GM21723 (cell line): ENCODE data around the gene ZDHHC14.
A peak's percentile ranks its signal among the peaks of the same experiment; 100 is the strongest.
"Not testable (repeated sequence)": the region's sequence is repeated elsewhere in the genome, so short reads cannot be mapped to it uniquely, and the experiment has no call there.

Experiments
- ATAC-seq: cut with Tn5 transposase; IDR thresholded peaks from one replicate; pipeline ENCODE4 v1.9.1; 2021; ENCODE audit warnings: mild to moderate bottlenecking, moderate library complexity; ENCODE audit not compliant: unreplicated experiment

ZDHHC14 gene

GRCh38 chr6:157380779-157381561 lies at the start of gene ZDHHC14:
ZDHHC14 (plus strand) TSS chr6:157381190.
- peak; percentile 75 for ATAC-seq

- no peak for ATAC-seq
Observed at GRCh38 chr6:157332813-157333212, 48.2 kb upstream of the ZDHHC14 start.

DNA sequence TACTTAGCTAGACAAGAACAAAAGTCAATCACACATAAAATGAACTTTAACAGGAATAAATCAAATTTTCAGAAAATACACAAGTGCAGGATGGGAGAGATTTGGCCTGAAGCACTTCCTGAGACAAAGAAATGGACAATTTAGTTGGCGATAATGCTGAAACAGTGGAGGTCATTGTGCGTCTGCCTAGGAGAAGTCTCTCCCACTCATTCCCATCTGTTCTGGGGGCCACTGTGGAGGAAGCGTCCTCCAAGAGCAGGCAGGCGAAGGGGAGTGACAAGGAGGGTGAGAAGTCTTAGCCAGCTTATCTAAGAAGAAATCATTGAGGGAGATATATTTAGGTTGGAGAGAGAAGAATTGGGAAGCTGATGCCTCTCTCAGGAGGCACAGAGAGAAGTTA lies 47.5 kb upstream of the ZDHHC14 start:
- no peak for ATAC-seq

DNA sequence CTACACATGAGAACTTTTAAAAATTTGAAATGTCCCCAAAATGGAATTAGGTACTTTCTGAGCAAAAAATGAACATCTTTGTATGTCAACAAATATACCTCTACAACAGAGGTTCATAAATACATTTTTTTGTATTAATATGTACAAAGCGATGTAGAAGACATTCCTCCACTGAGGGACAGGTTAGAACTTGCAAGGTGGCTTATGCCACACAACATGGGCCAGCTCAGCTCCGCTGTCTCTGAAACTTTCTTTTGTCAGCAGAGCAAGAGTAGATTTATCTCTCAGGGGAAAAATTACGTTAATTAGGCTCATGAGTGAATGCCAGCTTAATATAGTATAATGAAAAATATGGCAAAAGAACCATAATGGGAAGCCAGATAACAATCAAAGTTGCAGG lies 47.0 kb upstream of the ZDHHC14 start:
- no peak for ATAC-seq

- no peak for ATAC-seq
Observed at GRCh38 chr6:157335829-157336228, 45.2 kb upstream of the ZDHHC14 start.

- not testable (repeated sequence) for ATAC-seq
Observed at GRCh38 chr6:157337276-157337675, 43.7 kb upstream of the ZDHHC14 start.

DNA sequence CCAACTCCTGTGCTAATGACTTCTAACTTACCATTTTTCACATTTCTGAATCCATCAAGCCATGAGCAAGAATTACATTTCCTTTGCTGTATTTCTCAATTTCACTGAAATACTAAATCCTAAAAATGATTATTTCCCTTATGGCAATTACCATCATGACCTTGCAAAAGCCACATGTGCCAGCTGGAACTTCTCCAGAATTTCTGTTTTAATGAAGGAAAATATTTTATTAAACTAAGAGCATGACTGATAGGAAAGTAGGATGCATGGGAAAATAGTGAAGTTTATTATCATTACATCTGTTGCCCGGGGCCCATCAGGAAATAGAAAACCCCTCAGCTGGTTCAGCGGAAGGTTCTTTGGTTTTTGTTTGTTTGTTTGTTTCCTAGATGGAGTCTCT lies 43.2 kb upstream of the ZDHHC14 start:
- no peak for ATAC-seq

DNA sequence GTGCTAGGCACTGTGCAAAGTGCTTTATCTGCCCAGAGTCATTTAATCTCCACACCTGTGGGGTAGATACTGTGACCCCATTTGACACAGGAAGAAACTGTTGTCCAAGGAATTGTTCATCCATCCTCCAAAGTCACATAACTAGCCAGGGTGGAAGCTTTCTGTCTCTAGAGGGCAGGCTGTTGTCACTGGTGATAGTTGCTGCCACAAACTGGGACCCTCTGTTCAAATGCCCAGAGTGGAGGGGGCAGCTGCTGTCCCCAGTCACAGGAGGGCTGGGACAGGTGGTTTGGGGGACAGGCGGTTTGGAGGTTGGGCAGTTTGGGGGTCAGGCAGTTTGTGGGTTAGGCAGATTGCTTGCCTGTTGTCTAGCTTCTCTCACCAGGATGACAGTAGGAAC lies 41.6 kb upstream of the ZDHHC14 start:
- no peak for ATAC-seq

DNA sequence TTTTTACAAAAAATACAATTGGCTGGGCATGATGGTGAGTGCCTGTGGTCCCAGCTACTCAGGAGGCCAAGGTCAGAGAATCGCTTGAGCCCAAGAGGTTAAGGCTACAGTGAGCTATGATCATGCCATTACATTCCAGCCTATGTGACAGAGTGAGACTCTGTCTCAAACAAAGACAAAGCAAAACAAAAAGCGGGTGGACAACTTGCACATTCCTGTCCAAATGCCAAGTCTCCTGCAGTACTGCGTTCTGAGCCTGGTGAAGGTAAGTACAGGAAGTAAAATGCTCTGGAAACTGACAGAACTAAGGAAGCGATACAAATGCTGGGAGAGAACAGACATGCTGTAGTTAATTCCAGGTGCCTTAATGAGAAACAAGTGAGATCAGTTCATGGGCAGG lies 37.3 kb upstream of the ZDHHC14 start:
- ATAC-seq = no peak

GRCh38 chr6:157346373-157346772 lies 34.6 kb upstream of the ZDHHC14 start:
- no peak for ATAC-seq

DNA sequence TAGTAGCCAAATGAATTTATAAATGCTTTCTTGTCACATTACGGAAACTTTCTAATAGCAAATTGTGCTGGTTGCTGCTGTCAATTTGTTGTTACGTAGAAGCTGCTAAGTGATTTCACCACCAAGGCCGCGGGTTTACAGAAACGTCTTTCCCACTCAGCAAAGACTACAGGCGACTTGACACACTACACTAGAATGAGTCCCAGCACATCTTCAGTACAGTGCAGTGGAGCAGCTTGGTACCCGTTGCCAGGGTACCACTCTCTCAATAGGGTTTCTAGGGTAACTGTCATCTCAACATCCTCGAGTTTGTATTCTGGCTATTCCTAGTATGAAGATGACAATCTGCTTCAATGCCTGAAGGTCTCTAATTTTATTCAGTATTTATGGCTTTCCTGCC lies 22.7 kb upstream of the ZDHHC14 start:
- ATAC-seq = no peak

GRCh38 chr6:157361886-157362285 lies 19.1 kb upstream of the ZDHHC14 start:
- no peak for ATAC-seq

DNA sequence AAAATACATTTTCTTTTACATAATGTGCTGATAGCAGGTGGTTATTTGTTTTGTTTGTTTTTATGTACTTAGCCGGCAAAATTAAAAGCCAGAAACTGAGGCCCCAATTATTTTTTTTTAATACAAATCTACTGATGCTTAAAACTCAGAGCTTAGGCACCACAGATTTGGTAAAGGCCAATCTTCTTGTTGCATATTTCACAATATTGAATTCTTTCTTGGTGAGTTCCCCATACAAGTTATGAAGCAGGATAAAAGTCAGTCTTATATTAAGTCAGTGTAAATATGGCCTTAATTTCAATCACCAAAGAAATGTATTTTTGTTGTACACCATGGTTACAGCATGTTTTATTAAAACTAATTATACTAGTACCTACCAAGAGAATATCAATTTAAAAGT lies 16.3 kb upstream of the ZDHHC14 start:
- ATAC-seq = no peak

- no peak for ATAC-seq
Observed at GRCh38 chr6:157366648-157367047, 14.3 kb upstream of the ZDHHC14 start.

GRCh38 chr6:157368359-157369049 lies 12.5 kb upstream of the ZDHHC14 start:
- ATAC-seq = no peak

DNA sequence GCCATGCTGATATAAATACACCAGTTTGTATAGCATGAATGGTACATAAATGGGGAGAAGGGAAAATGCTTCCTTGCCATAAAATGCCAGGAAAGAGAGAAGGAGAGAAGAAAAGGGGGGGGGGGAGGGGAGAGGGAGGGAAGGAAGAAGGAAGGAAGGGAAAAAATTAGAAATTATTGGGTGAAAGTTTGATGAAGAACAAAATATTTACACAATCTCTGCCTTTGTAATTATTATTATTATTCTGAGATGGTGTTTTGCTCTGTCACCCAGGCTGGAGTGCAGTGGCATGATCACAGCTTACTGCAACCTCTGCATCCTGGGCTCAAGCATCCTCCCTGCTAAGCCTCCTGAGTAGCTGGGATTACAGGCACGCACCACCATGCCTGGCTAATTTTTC lies 10.2 kb upstream of the ZDHHC14 start:
- ATAC-seq = no peak

GRCh38 chr6:157372501-157373280 lies 8.3 kb upstream of the ZDHHC14 start:
- ATAC-seq = no peak

GRCh38 chr6:157374889-157375443 lies 6.0 kb upstream of the ZDHHC14 start:
- ATAC-seq = no peak

DNA sequence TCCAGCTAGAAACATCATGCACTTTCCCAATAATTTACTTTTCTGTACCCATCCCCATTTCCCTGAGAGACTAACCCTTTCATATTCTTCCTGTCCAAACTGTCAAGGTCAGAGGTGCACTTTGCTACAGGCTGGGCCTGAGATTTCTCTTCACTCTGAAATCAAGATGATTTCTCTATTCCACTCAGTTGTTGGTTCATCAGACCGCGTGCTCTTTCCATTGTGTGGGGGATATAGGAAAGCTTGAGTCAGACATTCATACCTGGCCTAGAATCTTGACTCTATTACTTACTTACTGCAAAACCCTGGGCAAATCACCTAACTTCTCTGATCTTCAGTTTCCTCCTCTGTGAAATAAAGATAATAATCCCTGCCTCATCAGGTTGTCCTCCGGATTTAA lies 4.7 kb upstream of the ZDHHC14 start:
- ATAC-seq = no peak

DNA sequence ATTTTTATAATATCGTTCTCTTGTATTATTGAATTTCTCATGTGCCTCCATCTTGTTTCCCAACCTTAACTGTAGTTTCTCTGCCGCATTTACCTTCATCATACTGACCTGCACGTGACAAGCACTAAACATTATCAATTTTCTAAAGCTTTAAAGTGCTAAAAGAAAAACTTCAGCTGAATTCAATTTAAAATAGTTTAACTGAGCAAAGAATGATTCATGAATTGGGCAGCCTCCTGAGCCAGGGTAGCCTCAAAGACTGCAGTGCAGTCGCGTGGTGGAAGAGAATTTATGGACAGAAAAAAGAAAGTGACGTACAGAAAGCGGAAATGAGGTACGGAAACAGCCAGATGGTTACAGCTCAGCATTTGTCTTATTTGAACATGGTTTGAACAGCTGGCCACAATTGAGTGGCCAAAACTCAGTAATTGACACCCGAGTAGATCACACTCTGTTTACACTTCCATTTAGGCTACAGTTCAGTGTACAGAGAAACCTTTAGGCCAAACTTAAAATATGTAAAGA lies 4.2 kb upstream of the ZDHHC14 start:
- no peak for ATAC-seq
